Fibroblast of villous mesenchyme (primary cell): ENCODE measurements around the gene BPIFB1. TPM values are rescaled to one million over a fixed set of nuclear protein-coding genes. Genes with fewer than 3 reads are reported as not detected.

ENCODE experiments used
- DNase-seq: peaks from one replicate; pipeline ENCODE4 v3.0.0-alpha.2; 2010; ENCODE audit warnings: low read depth
- H3K4me3 ChIP-seq: 2 replicates; pipeline ENCODE4 v1.5.1; 2011; ENCODE audit warnings: low read depth, mild to moderate bottlenecking, low read length
- CTCF ChIP-seq: IDR thresholded peaks from 2 replicates; pipeline ENCODE4 v1.5.1; 2012; ENCODE audit warnings: low read depth, mild to moderate bottlenecking, low read length; ENCODE audit not compliant: insufficient read depth
- total RNA-seq: library from RNA; depleted of rRNA; stranded (reverse); fragments of >200 nt; gene quantifications from 2 replicates; pipeline ENCODE4 v1.2.3, GENCODE V29; 2012

The BPIFB1 gene
- total RNA-seq, 1 donor: not detected

- TF ChIP-seq CTCF: no peak
- no peak for DNase-seq
- no peak overlapping the region for H3K4me3 ChIP-seq
These were observed 54.6 kb downstream of the BPIFB1 start for GRCh38 chr20:33337531-33338165.

- DNase-seq: no peak
These were observed 55.6 kb downstream of the BPIFB1 start for GRCh38 chr20:33338467-33339258.

GRCh38 chr20:33339515-33340058 is 56.6 kb downstream of the BPIFB1 start:
- no peak overlapping the region for H3K4me3 ChIP-seq
- no peak for TF ChIP-seq CTCF
- no peak for DNase-seq

More at GRCh38 chr20:33338467-33339258, 55.6 kb downstream of the BPIFB1 start:
- TF ChIP-seq CTCF: no peak
- H3K4me3 ChIP-seq: no peak overlapping the region

GRCh38 chr20:33343521-33343920 is 60.5 kb downstream of the BPIFB1 start:
- no peak overlapping the region for H3K4me3 ChIP-seq
- TF ChIP-seq CTCF: no peak
- no peak for DNase-seq

- H3K4me3 ChIP-seq: no peak overlapping the region
- DNase-seq: no peak
- TF ChIP-seq CTCF: no peak
These were observed 62.3 kb downstream of the BPIFB1 start for GRCh38 chr20:33345342-33345741.

- no peak for DNase-seq
- no peak for TF ChIP-seq CTCF
- H3K4me3 ChIP-seq: no peak overlapping the region
These were observed 65.3 kb downstream of the BPIFB1 start for GRCh38 chr20:33348136-33348937.
